Activated CD4-positive, alpha-beta T cell treated with anti-CD3 and anti-CD28 coated beads for 48 hours (primary cell): Measurements from ENCODE around the gene PSMG4.

Experiments used
- DNase-seq: peaks from one replicate; pipeline ENCODE4 v3.0.0-alpha.2; 2020

Gene PSMG4

DNA sequence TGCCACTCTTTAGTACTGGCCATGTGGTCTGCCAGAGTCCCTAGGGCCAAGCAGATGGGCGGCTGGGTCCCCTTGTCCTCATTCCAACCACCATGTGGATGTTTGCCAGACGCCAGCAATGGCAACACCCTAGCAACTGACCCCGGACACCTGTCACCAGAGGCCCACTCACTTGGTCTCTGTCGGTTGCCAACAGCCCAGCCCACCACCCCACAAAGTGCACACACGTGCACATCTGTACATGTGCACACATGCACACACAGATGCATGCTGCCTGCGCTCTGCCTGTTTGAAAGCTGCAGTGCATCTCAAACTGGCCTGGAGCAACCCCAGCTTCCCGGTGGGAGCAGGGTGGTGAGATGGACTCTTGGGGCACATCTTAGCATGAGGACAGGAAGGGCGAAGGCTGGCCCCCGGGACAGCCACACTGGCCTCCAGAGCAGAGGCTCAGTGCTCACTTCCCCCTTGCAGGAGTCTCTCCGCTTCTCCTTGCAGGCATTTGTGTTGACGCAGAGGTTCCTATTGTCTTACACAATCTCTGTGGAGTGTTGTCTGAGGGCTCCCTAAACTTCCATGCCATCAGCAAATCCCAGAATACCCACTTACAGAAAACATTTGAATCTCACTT lies 54.0 kb downstream of the PSMG4 start:
- no peak for DNase-seq

DNA sequence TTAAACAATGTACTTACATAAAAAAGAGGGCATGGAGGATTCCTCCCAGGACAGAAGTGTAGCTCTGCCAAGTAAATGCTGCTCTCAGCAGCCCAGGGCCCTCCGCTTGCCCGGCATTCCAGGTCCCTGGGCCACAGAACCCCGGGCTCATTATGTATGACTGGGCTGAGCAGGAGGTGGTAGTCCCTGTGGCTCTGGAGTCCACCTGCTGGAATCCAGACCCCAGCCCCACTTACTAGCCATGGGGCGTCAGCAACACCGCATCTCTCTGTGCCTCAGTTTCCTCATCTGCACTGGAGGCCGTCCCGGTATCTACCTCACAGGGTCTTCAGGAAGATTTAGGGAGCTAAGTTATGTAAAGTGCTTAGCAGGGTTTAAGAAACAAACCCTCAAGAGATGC lies 55.4 kb downstream of the PSMG4 start:
- no peak for DNase-seq

DNA sequence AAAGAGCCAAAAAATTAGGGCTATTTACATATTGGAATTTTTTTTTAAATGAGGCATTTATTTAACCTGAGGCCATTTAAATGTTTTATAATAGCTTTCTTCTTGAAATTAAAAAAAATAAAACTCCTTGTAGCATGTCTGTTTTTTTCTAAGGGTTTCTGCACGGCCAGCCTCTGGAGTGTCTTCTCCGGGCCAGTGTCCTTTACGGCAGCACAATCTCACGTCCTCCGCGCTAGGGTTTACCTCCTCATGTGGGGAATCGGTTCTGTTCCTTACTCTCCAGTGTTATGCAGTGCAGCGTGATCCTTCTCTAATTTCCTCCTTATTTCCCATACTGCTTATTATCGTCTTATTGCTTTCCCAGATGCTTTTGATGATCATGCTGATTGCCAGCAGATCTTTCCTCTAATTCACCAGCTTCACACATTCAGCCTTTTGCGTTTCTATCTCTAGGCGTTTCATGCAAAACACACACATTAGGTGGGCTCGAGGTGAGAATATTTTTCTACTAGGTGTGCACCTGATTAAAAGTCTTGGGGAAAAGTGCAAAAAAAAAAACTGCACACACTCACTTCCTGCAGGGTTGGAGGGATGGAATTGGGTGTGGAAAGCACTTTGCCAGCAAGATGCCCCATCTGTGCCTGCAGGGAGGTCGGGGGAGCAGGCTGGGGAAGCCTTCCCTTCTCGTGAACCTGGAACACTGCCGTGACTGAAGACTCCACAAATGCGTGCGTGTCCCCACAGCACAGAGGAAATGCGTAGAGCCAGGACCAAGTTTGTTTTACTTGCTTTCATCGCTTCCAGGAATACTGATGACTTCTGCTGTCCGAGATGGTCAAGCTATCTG lies 56.1 kb downstream of the PSMG4 start:
- DNase-seq, result no peak

DNA sequence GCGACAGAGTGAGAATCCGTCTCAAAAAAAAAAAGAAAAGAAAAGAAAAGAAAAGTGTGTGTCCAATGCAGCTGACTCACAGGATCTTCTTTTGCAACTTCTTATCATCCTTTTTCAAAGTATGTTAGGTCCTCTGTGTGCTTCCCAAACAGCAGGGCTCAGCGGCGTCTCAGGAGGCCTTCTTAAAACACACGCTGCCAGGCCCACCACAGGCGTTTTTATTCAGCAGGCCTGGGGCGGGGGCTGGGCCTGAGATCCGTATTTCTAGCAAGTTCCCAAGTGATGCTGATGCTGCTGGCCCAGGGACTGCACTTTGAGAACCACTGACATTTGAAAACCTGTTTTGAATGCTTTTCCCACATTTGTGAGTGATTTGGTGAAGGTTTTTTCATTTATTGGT lies 57.1 kb downstream of the PSMG4 start:
- no peak for DNase-seq

DNA sequence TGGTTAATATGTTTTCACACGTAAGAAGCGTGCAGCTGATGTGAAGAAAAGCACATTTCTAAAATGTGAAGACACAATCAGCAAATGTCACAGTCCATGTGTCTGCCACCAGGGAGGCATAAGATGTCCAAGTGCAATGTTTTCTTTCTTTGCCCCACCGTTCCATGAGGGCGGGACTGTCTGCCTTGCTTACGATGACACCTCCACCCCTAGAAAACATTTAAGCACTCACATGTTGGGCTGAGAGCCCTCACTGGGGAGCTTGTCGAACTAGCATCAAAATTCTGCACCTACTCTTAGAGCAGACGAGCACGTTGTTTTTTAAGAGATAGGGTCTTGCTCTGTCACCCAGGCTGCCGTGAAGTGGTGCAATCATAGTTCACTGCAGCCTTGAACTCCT lies 57.6 kb downstream of the PSMG4 start:
- DNase-seq, result no peak

DNA sequence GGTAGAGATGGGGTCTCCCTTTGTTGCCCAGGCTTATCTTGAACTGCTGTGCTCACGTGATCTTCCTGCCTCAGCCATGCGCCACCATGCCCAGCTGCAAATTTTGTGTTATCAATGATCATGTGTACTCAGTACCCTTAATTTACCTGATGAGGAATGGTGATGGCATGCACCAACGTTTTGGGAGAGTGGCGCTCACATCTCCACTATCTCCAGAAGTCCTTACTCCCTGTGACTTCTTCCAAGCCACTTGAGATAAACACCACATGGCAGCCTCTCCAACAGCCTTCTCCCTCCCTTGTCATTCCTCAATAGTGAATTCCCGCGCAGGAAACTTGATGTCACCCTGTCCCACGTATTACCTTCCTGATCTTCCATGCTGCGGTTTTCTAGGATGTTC lies 58.1 kb downstream of the PSMG4 start:
- DNase-seq, result no peak
